HG02973 (cell line): ENCODE results near the gene AQP2.

Experiments
- ATAC-seq: cut with Tn5 transposase; IDR thresholded peaks from one replicate; pipeline ENCODE4 v1.9.1; 2021; ENCODE audit warnings: moderate library complexity; ENCODE audit not compliant: unreplicated experiment

AQP2 gene

DNA sequence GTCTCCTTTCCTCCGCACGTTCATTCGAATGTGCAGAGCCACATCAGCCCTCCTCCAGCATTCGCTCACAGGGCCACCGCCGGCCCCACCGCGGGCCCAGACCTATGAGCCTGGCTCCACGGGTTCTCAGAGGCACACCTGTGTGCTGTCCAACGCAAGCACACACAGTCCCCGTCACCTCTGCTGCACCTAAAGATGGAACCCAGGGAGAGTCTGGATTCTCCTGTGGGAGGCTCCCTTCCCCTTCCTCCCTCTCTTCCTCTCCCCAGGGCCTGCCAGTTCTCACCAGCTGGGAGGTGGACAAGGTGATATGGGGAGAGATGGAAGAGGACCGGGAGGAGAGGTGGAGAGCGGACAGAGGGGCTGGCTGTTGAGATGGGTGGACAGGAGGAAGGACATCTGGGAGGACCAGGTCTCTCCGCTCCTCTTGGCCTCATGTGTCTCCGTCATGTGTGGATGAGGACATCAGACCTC lies 17.3 kb downstream of the AQP2 start:
- ATAC-seq: no peak

DNA sequence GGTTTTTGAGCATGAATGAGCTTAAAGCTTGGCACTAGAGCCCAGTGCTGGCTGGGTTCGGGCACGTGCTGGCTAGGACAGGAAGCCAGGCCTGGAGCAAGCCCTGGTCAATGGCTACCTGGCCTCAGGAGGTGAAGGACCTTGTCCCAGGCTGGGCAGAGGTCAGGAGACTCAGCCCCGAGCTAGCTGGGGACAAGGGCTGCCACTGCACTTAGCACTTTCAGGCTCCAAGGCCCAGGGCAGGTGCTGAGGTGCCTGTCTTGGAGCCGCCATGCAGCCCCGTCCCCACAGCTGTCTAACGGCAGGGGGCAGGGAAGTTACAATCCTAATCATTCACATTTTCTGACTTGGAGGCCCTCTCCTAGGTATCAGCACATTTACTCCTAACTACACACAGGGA lies 17.9 kb downstream of the AQP2 start:
- ATAC-seq: no peak

DNA sequence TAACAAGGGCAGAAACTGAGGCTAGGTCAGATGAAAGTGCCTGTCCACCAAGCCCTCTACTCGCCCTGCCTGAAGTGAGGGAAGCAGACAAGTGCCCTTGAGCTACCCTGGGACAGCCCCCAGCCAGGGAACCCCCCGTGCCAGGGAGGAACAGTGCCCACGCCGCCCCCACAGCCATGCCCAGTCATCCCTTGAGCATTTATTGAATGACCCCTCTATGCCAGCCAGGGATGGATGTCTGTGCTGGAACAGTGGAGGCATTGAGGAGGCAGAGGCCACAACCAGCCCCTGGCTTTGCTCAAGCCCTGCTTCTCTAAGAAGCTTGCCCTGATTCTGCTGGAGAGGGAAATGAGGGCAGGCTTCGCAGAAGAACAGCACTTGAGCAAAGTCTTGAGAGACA lies 18.5 kb downstream of the AQP2 start:
- no peak for ATAC-seq

DNA sequence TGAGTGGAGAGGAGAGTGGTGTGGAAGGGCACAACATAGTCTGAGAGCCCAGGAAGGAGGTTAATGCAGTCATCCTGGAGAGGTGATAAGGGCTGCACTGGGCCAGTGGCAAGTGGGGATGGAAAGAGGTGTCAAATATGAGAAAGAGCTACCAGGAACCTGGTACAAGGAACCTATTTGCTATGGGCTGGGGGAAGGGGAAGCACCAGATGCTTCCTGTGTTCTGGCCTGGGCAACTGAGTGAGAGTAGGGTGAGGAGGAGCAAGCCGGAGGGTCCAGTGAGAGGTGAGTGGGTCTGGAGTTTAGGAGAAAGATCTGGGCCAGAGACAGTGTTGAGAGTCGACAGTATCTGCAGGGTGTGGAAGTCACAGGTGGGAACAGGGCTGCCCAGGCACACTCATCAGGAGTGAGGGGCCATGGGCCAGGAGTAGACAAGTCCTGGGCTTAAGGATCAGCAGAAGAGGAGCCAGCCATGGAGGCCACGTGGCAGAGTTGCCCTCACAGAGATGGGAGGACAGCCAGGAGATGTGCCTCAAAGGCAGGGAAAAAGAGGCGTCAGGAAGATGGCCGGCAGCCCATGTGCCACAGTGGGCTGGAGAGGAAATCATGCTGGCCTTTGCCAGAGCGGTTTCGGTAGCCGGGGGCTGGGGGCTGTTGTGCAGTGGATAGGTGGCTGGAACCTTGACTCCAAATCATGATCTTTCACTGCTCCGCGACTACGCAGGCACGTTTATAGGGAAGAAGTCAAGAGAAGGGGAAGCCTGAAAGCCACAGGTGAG lies 19.3 kb downstream of the AQP2 start:
- ATAC-seq: no peak

DNA sequence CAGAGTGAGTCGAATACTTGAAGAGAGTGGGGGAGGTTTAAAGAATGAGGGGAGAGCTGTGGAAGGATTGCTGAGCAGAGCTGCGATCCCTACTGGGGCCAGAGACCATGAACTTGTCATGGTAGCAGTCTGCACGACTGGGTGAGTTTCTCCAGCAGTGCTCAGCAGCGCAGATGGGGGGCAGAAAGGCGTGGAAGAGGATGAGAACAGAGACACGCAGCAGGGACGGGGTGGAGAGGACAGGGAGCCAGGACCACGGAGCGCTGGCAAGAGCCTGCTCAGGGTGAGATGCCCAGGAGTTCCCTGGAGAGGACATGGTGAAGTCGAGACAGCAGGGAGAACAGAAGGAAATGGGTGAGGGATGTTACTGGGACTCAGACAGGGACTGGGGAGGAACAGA lies 20.1 kb downstream of the AQP2 start:
- ATAC-seq: no peak

DNA sequence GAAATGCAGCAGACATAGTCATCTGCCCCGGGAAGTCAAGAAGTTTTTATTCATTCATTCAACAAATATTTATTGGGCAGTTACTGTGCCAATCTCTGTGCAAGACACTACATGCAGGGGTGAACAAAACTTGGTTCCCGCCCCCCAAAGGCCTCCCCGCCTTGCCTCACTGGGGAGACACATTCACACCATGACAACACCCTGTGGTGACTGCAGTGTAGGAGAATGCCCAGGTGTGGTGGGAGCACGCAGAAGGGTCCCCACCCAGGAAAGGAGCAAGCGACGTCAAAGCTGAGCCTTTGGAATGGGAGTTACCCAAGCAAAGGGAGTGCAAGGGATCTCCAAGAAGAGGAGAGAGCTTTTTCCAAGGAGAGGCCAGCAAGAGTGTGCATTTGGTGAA lies 20.6 kb downstream of the AQP2 start:
- ATAC-seq: no peak

DNA sequence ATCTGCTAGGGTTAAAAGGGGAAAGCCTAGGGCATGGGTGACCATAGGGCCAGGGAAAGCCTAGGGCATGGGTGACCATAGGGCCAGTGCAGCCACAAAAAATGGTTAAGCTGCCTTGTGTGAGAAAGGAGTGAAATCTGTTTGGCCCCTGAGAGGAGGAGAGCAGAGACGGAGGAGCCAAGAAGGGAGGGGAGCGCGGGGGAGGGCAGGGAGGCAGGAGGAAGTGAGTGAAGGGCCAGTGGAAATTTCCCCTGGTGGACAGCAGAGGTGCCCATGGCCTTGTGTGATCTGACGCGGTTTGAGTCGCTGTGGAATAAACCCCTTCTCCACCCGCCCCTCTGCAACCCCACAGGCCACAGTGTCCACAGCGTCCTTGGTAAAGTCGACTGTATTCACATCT lies 21.6 kb downstream of the AQP2 start:
- no peak for ATAC-seq

DNA sequence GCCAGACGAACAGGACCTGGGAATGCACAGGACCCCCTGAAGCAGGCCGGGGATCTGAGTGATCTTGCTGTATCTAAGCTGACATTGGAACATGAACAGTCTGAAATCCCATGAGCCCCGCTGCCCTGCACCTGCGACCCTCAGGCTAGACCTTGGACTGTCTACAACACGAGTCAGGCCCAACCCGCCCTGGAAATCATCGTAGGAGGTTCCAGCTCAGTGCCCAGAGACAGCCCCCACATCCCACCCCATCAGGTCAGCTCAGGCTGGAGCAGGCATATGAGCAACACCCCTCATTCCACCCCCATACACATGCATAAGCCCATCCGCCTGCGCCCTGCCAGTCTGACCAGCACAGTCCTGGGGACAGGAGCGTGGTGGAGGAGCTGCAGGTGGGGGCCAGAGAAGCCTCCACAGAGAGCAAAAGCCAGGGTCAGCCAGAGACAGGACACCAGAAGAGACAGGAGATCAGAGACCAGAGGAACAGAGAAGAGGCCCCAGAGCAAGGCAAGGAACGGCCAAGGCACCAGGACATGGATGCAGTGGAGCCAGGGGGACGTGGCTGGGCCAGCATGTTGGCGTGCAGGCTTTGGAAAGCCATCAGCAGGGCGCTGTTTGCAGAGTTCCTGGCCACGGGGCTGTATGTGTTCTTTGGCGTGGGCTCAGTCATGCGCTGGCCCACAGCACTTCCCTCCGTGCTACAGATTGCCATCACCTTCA lies 22.3 kb downstream of the AQP2 start, which contains the start of gene AQP6:
AQP6 (plus strand) TSS at position 307 of the 720 bp plus-strand sequence; CDS start at position 534, 227 bp downstream.
- ATAC-seq: no peak

DNA sequence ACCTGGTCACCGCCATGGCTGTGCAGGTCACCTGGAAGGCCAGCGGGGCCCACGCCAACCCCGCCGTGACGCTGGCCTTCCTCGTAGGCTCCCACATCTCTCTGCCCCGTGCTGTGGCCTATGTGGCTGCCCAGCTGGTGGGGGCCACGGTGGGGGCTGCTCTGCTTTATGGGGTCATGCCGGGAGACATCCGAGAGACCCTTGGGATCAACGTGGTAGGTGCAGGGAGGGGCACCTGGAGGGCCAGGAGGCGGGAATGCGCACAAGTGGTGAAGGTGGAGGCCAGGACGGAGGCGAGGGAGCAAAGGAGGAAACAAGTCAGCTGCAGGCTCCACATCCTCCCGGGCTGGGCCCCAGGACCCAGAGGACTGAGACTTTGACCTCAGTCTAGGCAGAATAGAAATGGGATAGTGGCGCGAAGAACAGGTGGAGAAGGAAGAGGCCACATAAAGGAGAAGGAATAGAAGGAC lies 22.9 kb downstream of the AQP2 start:
- no peak for ATAC-seq

DNA sequence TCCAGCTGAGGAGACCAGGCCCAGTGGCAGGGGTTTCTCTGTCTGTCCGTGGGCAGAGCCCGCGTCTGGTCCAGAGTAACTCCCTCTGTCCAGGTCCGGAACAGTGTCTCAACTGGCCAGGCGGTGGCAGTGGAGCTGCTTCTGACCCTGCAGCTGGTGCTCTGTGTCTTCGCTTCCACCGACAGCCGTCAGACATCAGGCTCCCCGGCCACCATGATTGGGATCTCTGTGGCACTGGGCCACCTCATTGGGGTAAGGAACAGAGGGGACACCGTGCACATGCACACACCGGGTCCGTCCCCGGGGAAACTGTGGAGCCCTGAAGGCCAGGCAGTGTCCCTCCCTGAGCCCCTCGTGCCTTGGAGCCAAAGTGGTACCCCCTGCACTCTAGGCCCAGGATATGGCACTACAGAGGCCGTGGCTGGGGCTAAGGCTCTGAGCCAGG lies 23.7 kb downstream of the AQP2 start:
- ATAC-seq: no peak

DNA sequence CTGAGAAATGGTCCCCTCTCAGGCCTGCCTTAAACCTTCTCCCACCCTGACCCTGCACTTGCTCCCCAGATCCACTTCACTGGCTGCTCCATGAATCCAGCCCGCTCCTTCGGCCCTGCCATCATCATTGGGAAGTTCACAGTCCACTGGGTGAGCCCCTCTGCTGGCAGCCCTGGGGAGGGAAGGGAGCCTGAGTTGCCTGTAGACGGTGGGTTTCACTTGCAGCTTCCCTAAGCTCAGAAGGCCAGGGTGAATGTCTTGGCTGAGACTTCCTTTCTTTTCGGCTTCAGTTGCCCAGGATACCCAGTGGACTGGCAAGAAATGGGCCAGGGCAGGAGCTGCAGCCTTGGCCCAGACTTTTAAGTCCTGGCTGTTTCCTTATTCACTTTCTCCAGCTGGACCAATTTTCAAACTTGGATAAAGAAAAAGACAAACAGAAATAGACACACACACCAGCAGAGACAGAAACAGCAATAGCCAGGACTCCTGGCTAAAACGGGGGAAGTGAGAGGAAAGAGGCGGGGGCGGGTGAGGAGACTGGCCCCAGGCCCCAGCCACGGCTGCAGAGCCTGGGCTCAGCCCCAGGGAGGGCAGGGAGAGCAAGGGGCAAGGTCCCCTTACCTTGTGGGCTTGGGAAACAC lies 24.3 kb downstream of the AQP2 start:
- no peak for ATAC-seq

DNA sequence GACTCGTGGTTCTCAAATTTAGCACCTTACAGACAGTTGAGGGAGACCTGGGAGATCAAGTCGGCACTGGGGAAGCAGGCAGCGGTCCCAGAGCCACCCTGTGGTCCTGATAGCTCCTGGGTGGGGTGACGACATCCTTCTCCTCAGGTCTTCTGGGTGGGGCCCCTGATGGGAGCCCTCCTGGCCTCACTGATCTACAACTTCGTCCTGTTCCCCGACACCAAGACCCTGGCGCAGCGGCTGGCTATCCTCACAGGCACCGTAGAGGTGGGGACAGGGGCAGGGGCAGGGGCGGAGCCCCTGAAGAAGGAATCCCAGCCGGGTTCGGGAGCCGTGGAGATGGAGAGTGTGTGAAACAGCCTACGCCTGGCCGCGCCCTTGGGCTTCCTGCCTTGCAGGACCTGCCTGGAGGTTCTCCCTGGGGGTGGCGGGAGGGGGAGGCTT lies 24.8 kb downstream of the AQP2 start:
- ATAC-seq: no peak

DNA sequence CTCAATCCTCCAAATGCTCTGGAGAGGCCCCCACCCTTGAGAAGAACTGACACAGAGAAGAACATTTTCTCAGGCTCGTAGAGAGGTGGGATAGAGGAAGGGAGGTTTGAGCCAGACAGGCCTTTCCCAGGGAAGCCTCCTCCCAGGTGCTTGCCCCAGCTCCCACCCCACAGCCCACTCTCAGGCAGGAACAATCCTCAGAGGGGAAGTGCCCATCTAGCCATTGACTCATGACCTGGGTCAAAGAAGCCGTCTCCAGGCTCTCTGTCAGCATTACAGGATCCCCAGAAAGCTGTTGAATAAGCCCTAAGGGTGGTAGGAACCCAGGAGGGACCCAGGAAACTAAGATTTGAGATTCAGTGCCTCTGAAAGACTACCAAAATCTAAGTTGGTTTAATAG lies 26.0 kb downstream of the AQP2 start:
- ATAC-seq: no peak

DNA sequence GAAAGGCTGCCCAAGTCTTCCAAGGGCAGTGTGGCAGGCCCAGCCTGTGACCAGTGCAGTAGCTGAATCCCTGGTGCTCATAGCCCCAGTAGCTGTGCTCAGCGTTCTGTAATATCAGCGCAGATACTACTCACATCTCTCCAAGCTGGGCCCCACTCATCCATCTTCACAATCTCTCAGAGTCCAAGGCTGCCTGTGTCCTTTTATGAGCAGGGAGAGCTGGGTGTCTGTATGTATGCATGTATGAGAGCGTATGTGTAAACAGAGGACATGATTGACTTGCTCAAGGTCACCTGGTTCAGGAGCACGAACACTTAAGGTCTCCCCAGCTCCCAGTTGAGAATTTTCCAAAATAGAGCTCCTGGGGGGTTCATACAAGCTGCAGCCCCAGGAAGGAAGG lies 27.6 kb downstream of the AQP2 start:
- no peak for ATAC-seq

DNA sequence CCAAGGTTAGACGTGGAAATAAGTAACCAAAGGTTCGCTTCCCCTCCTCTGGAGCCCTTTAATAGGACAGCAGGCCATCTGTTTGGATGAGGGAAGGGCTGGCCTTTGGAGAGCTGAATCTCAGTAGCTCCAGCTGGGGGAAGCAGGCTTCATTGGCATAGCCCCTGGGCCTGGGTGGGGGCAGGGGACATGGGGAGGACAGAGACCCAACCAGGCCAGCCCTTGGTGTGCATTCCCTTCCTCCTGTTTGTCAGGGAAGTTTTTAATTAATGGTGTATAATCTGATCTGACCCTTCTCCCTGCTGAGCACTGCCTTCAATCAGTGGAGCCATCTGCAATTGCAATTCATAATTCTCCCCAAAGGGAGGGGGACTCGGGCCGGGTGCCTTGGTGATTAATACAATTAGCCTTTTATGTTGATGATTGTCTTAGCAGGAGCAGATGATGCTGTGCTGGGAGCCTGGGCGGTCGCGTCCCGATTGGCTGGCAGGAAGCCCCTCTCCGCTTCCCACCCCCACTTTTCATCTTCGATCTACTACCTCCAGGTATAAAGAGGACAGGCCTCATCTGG lies 28.6 kb downstream of the AQP2 start:
- ATAC-seq: no peak

DNA sequence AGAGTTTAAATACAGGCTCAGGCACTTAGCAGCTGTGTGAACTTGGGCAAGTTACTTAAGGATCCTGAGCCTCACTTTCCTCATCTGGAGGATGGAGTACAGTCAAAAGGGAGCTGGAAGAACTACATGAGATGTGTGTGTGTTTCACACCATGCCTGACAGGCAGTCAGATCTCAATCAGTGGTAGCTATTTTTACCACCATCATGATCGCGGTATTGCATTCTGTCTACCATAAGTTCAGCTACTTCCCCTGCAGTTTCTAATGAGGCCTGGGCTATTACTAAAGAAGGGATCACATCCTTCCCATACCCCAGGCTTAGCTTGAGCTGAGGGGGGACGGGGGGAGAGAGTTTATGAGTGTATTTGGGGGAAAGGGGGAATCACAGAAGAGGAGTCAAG lies 29.3 kb downstream of the AQP2 start:
- ATAC-seq: no peak

DNA sequence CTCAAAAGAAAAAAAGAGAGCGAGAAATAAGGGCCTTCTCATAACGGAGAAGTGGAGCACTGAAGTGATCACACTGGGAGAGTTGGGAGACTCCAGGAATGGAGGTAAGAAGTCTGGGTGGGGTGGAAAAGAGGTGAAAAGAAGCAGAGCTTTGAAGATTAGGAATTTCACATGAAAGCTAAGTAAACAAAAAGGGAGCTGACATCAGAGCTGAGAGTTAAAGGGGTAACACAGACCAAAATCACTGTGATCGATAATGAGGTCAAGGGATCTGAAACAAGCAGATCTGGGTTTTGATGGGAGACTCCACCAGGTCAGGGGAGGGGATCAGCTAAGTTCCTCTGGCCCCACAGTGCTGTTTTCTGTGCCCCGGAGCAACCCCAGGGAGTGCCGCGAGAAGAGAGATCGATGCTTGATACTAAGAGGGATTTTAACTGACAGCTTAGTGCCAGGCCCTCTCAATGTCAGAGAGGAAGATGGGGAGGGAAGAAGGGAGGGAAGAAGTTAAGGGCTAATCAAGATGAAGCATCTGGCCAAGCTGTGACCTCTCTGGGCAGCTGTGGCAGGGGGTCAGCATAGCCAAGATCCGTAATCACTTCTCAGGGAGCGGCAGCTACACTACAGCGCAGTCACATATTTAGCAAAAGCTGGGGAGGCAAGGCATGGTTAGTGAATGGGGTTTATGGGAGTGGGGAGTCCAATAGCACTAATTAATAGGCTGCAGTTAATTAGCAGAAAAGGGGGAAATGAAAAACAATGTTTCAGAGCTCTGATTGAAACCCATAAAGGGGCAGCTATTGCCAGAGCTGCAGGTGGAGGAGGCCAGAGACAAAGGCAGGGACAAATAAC lies 30.2 kb downstream of the AQP2 start:
- ATAC-seq: no peak

DNA sequence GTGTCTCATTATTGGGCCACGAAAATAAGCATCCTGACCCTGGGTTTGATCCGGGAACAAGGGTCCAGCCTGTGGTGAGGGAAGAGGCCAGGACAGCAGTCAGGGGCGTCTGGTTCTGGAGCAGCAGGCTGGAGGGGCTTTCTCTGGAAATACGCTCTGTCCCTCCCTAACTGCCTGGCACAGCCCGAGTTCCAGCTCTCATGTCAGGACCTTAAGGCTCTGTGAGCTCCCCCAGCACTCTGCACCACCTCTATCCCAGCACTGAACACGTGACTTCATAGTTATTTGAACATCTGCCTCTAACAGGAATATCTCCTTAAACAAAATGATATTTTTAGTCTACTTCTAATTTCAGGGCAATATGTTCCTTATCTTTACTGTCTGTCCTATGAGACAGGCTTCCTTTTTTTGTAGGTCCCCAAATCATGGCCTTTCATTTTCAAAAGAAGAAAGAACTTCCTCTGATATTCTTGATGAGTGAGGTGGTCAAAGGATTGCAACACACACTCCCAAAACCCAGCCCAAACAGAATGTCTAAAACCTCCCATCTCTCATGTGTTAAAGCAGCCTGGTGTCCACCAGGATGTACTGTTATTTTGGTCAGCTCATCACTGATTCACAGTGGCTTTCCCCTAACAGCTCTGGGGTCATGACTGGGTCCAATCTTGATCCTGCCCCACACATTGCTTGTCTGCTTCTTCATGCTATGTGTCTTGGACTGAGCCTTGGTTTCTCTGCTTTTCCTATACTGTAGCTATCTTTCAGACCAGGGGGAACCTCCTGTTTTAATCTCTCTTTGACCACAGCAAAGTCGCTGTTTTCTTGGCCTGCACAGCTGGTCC lies 31.9 kb downstream of the AQP2 start:
- no peak for ATAC-seq

DNA sequence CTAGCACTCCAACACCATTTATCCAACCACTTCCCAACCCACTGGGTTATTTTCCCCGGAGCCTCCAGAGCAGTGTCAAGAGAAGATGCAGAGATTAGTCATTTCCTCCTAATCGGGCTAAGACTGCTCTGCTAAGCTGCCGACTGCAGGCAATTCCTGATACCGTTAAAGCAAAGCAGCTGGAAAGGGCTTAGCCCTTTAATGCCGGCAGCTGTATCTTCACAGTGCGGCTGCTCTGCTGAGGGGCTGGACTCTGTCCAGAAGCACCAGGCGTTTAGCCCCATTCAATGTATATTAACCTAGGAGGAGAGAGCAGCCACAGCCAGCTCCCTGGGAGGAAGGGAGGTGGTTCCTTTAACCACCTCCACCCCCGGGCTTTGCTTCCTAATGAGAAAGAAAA lies 33.4 kb downstream of the AQP2 start:
- no peak for ATAC-seq
